Measurements from ENCODE around the gene SETMAR.

DNA sequence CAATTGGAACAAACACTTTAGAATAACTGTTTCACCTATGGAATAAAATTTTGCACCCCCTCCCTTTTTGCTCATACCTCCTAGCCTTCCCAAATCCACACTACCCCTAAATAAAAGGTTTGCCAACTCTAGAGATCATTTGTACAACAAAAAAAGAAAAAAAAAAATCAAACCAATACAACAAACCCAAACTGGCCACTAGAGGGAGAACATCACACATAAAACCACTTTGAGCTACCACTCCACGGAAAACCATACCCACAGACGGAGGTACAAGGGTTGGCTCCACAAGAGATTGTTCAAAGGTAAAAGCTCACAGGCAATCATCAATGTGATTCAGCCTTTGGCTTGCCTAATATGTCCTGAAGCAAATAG lies 47.6 kb downstream of the SETMAR start:
- TF ChIP-seq, protein P1, sequence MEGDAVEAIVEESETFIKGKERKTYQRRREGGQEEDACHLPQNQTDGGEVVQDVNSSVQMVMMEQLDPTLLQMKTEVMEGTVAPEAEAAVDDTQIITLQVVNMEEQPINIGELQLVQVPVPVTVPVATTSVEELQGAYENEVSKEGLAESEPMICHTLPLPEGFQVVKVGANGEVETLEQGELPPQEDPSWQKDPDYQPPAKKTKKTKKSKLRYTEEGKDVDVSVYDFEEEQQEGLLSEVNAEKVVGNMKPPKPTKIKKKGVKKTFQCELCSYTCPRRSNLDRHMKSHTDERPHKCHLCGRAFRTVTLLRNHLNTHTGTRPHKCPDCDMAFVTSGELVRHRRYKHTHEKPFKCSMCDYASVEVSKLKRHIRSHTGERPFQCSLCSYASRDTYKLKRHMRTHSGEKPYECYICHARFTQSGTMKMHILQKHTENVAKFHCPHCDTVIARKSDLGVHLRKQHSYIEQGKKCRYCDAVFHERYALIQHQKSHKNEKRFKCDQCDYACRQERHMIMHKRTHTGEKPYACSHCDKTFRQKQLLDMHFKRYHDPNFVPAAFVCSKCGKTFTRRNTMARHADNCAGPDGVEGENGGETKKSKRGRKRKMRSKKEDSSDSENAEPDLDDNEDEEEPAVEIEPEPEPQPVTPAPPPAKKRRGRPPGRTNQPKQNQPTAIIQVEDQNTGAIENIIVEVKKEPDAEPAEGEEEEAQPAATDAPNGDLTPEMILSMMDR (conservative IDR thresholded peaks at IDR 0.05; ENCODE audit: low read depth, low read length): peak; percentile 80
- TF ChIP-seq POLR2A (IDR thresholded peaks at IDR 0.05; ENCODE audit: low read depth, low read length) (no peak), CEBPB (IDR thresholded peaks at IDR 0.05; ENCODE audit: low read depth, low read length) (no peak), RAD21 (IDR thresholded peaks at IDR 0.05; ENCODE audit: low read length) (peak; percentile 81), RFX5 (IDR thresholded peaks at IDR 0.05; ENCODE audit: low read depth, low read length) (no peak), SMC3 (IDR thresholded peaks at IDR 0.05; ENCODE audit: low read depth, low read length) (peak; percentile 82), MAFK (IDR thresholded peaks at IDR 0.05; ENCODE audit: low read depth, low read length) (no peak), NFE2L2 (IDR thresholded peaks at IDR 0.05; ENCODE audit: low read depth, low read length) (no peak)

Measured in IMR-90 (cell line).